ENCODE data around the gene FMO3. TPM values are rescaled to one million over a fixed set of nuclear protein-coding genes. Genes with fewer than 3 reads are reported as not detected.

Gene FMO3
- total RNA-seq, 2 experiments from 2014 or later, result not detected

DNA sequence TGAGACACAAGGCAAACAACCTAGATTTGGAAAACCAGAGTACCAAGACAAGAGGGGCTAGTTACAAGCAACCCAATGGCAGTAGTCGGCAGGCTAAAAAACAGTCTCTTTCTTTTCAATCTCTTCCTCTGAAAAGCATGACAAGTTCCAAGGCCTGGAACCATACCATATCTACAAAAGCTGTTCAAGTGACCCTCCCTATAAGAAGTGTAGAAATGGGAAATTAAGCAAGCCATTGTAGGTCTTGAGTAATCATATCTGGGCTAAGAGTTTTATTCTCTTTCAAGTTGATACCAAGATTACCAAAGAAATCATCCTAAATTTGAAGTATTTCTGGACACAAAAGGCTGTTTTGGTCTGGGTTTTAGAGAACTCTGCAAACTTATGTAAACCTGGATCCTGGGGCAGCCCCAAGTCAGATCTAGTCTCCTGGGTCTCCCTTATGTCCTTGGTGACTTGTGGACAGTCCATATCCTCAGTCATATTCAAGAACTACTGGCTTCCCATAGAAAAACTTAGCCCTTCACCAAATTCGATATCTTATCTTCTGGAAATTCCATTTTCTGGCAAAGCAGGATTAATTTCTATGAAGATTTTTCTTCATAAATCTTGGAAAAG lies 24.7 kb downstream of the FMO3 start:
- POLR2A ChIA-PET, result no interaction called here
- CTCF ChIA-PET, result no interaction called here

DNA sequence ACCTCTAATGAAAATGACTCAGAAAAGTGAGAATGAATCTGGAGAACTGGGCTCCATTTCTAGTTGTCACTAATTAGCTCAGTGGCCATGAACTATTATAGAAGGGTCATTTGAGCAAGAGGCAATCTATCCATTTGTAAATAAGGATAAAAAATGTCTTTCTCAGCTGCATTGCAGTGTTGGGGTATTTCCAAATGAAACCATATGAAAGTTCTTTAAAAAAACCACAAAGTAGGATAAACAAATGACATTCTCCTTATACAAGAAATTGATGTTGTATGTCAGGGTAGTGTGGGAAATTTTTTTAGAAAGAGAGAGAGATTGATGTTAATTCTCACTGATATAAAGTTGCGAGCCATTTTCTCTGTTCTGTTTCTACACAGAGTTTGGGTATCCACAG lies 26.0 kb downstream of the FMO3 start:
- CTCF ChIA-PET, result no interaction called here
- POLR2A ChIA-PET, result no interaction called here

DNA sequence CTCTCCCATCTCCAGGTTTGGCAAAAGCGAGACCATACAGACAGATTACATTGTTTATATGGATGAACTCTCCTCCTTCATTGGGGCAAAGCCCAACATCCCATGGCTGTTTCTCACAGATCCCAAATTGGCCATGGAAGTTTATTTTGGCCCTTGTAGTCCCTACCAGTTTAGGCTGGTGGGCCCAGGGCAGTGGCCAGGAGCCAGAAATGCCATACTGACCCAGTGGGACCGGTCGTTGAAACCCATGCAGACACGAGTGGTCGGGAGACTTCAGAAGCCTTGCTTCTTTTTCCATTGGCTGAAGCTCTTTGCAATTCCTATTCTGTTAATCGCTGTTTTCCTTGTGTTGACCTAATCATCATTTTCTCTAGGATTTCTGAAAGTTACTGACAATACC lies 26.4 kb downstream of the FMO3 start:
- ChIA-PET POLR2A (no interaction called here), CTCF (no interaction called here)

DNA sequence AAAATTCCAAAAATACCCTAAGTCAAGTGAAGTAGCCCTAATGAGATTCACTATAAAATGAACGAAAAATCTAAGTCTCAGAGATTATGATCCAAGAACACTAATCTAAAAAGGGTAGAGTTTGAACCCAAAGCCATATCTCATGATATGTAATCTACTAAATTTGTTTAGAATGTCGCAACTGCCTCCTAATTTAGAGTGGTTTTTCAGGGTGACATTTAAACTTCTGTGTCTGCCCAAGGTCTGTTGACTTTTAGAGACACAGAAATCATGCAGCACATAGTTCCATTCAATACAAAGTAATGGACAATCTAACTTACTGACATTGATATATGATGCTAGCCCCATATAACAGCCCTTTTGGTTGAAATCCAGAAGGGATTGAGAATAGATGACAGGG lies 28.9 kb downstream of the FMO3 start:
- ChIA-PET POLR2A (no interaction called here), CTCF (no interaction called here)

DNA sequence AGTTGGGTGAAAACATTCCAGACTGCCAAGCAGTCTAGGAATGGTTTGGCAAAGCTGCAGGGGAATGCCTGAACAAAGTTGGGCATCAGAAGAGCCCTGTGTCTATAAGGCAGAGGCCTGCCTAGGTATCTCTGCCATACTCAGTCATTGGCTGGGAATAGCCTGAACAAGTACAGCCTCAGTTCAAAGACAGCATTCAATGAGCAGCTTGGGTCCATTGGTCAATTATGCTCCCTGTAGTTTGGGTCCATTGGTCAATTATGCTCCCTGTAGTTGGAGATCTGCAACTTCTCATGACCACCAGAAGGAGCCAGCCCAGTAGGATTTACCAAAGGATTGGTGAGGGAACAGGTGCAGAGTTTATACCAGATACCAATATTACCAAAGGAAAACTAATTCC lies 31.6 kb downstream of the FMO3 start:
- POLR2A ChIA-PET, result no interaction called here
- CTCF ChIA-PET, result no interaction called here

DNA sequence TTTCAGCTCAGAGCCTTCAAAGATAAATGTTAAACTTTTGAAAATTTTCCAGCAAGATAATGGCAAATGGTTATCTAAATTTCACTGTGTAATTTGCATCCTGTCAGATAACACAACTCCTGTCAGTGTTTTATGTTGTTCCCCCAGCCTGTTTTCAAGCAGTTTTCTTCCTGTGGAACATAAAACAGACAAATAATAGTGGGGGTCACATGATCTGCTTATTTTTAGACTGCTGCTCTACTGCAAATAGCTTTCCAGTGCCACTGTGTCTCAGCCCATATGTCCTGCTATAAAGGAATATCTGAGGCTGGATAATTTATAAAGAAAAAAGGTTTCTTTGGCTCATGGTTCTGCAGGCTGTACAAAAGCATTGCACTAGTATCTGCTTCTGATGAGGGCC lies 32.2 kb downstream of the FMO3 start:
- ChIA-PET CTCF (no interaction called here), POLR2A (no interaction called here)

DNA sequence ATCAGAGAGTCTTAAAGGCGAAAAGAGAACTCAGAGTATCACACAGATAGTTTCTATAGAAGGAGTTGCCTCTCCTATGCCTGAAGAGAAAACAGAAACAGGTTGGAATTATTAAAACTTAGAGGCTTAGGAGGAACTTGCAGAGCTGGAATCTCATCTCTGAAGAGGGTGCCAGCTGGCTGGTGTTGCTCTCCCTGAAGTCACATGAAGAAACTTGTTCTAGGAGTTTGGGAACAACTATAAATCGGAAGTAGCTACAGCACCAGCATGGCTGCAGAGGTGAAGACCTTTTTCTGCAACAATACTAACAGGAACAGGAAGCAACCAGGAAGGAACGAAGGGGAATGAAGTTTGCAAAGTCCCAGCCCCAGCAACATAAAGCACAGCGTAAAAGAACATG lies 35.8 kb downstream of the FMO3 start:
- ChIA-PET POLR2A (no interaction called here), CTCF (no interaction called here)

DNA sequence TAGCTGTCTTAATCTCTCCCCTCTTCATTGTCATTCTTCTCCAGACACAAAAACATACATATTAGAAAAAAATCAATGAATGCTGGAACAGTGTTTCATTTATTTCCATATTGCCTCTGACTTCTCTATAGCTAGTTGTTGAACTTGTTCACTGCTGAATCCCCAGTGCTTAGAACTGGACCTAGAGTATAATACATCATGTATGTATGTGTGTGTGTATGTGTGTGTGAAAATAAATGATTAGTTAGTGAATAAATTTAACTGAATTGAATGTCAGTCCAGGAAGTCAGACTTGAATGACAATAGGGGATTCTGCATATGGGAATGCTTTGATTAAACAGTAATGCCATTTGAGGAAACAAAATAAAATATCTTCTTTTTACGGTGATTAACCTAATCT lies 36.4 kb downstream of the FMO3 start:
- CTCF ChIA-PET, result no interaction called here
- POLR2A ChIA-PET, result no interaction called here

DNA sequence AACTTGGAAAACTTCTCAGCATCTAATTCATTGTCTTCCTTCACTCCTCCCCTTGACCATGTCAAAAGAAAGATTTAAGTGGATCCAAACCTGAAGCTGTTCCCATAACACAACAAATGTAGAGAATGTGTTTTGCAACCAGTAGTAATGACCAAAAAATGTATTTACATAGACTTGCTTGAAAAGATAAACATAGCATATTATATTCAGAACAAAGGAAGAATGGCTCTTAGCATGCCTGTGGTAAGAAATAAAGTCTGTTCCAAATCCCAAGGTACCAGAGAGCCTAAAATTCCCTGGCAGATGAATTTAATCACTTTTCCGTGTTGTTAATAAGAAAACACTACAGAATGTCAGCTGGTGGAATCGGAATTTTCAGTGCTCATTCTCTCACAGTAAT lies 36.8 kb downstream of the FMO3 start:
- ChIA-PET CTCF (no interaction called here), POLR2A (no interaction called here)

DNA sequence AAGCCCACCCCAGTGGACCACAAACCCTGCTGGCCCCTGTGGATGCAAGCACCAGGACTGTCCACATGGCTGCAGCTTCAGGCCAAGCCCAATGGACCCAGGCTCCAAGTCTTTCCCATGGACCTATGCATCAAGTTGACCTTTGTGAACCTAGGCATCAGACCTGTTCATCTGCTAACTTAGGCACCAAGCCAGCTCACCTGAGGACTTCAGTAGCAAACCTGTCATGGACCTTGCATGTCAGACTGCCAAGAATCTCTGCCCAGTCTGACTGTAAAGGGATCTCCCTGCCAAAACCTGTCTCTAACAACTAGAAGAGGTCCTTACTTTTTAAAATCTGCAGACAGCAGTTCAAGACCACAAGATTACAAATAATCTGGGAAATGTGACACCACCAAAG lies 37.8 kb downstream of the FMO3 start:
- POLR2A ChIA-PET, result no interaction called here

DNA sequence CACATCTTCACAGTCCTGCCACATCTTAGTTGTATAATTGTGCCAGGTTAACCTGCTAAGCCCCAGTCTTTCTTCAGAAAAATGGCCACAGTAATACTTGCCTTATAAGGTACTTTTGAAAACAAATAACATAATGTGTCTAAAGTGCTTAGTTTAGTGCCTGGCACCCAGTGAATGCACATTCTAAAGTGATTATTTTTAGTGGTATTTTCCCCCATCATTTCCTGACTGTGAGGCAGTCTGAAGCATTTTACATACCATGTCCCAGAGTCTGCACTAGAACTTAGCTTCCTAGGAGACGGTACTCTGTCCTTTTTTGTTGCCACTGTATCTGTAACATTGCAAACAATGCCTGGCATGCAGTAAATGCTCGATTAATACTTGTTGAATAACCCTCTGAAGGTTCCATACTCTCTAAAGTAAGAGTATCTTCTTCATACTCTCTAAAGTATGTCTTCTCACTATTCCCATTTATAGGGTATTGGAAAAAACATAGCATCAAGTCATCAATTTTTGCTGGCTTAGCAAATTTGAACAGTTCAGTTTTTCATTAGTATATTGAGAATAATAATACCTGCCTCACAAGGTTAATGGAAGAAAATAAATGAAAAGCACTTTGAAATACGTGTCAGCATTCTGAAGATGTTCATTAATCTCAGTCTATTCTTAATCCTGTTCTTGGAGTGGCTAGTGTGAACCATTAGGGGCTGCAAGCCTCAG lies 43.7 kb downstream of the FMO3 start:
- POLR2A ChIA-PET, result no interaction called here
- CTCF ChIA-PET, result no interaction called here

More for the DNA sequence above, 37.8 kb downstream of the FMO3 start:
- CTCF ChIA-PET, result no interaction called here

DNA sequence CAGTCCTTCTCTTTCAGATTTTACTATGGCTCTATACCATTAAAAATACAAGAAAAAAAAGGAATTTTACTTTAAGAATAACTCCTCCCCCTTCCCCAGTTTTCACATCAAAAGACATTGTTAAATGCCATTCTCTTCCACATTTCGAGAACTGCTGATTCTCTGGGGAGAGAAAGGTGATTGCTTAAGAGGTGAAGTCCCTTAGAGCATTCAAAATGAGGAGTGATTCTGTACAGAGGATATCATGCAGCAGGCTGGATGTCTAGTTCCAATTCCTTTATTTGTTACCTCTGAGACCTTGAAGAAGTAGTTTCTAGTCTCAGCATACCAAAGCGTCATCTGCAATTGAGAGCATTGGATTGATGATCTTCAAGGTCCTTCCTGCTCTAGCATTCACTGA lies 46.9 kb downstream of the FMO3 start:
- POLR2A ChIA-PET, result no interaction called here
- CTCF ChIA-PET, result no interaction called here

DNA sequence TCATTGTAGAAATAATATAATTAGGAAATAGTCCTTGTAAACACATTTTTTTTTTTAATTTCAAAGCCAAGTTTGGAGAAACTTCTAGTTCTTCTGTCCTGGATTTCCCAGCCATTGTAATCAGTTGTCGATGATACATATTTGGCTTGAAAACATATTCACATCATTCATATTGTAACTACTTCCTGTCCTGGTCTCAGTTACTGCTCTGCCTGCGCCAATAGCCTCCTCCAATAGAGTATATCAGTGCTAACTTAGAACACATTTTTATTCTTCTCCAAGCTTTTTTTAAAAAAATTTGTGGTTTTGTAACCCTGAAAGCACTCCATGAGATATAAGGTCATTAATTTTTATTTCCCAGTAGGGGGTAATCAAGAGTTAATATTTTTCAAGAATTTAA lies 48.3 kb downstream of the FMO3 start:
- CTCF ChIA-PET, result no interaction called here
- POLR2A ChIA-PET, result no interaction called here

DNA sequence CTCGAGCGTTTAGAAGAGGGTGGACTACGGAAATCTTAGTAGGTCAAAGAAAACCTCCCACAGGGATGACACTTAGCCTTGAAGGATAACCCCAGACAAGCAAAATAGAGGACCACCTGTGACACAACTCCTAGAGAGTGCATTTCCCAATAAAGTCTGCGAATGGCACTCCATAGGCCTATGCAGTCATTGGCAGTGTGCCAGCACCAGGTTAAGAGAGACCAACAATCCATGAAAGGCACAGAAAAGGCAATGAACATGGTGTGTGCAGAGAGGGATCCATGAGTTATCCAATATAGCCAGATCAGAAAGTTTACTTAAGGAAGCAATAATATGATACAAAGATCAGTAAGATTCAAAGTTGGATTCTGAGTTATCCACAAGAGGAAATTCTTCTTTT lies 49.2 kb downstream of the FMO3 start:
- ChIA-PET CTCF (no interaction called here), POLR2A (no interaction called here)

DNA sequence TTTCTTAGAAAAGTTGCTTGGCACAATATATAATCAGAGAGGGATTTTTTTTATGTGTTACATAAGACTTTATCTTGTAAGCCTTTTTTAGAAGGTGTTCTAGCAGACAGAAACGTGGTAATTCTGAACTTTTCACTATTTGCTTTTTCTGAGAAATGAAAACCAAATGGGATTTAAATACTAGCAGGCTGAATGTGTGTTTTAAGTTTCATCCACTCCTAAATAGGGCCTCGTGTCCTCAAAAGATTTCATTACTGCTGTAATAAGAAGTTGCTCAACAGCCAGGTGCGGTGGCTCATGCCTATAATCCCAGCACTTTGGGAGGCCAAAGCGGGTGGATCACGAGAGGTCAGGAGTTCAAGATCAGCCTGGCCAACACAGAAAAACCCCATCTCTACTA lies 49.7 kb downstream of the FMO3 start:
- CTCF ChIA-PET, result no interaction called here
- POLR2A ChIA-PET, result interaction anchor here (0.6 kb wide), 1 partner anchor 1335 kb away, joined by 3 read pairs; no protein-coding TSS in a partner anchor

DNA sequence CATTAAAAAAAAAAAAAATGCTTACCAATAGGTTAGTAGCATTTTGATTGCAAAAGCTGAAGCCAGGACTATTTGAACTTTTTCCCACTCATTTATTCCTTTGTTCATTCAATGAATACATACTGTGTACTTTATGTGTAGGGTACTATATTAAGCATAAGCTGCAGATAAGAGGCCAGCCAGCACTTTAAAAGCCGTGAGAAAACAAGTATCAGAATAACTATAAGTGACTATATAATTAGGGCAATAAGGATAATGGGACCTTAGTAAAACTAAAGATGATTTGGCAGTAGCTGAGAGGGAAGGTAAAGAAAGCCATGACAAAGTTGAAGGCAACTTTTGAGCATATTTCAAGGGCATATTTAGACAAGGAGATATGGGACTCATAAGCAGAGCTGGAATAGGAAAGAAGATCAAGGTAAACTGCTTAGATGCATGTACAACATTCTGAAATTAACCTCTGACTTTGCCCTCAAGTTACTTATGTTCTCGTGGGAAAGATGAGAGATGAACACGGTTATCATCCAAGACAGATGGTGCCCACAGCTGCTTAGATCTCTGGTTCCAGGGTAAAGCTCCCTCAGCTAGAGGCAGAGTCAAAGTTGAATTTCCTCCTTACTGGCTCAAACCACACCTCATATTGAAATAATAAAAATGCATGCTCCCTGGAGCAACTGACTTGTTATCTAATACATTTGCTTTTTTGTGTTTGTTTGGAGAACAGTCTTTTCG lies 50.4 kb downstream of the FMO3 start:
- ChIA-PET CTCF (no interaction called here), POLR2A (interaction anchor here (0.6 kb wide), 1 partner anchor 1336 kb away, joined by 3 read pairs; no protein-coding TSS in a partner anchor)

DNA sequence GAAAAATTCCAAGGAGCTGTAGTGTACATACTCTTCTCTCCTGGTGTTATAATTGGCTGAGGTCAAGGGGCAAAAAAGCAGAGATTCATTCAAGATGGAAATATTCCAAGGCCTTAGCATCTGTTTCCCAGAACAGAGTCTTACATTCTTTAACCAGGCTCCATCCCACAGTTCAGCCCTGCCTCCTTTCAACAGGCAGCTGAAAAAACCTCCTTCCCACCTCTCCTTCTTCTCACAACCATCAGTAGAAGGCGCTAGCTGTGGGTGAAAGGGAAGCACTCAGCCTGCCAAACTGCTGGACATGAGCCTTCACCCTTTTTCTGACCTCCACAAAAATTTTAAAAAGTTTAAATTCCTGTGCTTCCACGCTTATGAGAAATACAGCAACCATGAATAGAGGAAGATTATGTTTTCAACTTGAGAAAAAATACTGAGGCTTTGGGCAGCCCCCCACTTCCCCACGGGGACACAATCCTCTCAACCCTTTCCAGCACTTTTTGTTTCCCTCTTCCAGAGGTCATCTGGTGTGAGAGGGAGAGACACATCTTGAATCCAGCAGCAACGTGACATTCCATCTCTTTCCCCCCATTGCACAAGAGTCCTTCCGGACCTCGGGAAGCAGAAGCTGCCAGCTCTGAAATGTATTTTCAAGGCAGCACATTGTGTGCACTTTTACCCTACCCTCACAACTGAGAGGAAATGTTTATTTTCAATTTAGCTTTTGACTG lies 51.1 kb downstream of the FMO3 start:
- POLR2A ChIA-PET, result no interaction called here

DNA sequence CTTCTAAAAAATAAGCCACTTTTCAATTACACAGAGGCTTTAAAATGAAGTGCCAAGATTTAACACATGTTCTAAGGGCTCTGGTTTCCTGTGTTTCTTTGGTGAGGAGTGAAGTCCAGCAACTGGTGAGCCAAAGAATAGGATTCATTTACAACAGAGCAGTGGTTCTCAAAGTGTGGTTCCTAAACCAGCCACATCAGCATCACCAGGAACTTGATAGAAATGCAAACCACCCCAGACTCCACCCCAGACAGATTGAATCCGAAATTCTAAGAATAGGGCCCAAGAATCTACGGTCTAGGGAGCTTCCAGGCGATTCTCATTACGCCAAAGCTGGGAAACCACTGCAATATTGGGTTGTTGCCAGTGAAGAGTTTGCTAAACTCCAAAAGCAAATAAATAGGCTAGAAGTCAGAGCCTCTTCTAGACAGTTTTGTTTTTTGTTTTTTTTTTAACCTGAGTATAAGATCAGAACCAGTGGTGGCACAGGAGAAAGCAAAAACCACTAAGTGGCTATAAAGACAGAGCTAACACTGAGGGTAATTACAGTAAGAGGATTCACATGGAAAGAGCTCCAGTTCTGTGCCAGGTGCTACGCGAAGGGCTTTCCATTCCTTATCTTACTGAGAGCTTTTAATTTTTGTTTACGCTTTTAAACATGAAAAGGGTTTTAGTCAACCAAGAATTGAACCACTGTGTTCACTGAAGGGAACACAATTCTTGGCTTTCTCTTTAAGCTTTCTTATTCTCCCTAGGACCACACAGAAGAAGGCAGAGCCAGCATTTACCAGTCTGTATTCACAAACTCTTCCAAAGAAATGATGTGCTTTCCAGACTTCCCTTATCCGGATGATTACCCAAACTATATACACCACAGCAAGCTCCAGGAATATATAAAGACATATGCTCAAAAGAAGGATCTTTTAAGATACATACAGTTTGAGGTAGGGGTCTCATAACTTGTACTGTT lies 52.0 kb downstream of the FMO3 start:
- CTCF ChIA-PET, result no interaction called here
- POLR2A ChIA-PET, result no interaction called here

More for the DNA sequence above, 51.1 kb downstream of the FMO3 start:
- CTCF ChIA-PET, result no interaction called here

DNA sequence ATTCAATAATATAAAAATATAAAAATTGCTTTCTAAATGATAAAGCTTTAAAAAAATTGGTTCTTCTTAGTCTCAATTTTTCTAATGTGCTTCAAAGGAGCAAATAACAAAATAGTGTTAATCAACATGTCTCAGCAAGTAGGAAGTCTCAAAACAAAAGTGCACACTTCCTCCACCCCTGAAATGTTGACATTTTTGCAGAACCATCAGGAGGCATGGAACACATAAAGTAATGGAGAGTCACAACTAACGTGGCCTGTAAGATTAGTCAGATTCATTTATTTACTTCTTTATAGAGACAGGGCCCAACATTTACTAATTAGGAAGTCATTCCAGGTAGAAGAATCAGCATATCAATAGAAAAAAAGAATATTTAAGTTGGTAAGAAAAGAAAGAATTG lies 59.5 kb downstream of the FMO3 start:
- ChIA-PET CTCF (no interaction called here), POLR2A (no interaction called here)

DNA sequence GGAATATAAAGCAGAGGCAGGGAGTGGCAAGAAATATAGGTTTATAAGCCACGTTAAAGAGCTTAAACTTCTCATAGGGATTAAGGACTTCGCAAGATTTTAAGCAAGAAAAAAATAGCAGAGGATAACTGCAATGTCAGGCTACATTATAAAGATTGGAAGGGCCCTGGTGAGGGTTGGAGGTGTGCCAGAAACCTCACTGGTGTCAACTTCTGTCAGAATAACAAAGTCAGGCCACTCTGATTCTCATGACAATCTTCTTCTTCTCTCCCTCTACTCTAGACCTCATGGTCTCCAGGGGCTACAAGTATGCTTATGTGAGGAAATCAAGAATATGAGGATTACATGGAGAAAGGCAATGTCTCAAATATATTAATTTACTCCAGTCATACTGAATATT lies 61.8 kb downstream of the FMO3 start:
- ChIA-PET CTCF (no interaction called here), POLR2A (no interaction called here)
